Stromal cell of bone marrow (primary cell): ENCODE data around the gene CAPN15.

Experiments used
- DNase-seq: peaks from one replicate; pipeline ENCODE4 v3.0.0-alpha.2; 2012; ENCODE audit warnings: low read depth

CAPN15 gene

GRCh38 chr16:546909-547770, 19.6 kb downstream of the CAPN15 start:
- DNase-seq: no peak

GRCh38 chr16:548586-548985, 21.1 kb downstream of the CAPN15 start:
- no peak for DNase-seq

- DNase-seq: no peak
These were observed 22.2 kb downstream of the CAPN15 start for GRCh38 chr16:549544-550263.

- no peak for DNase-seq
These were observed 23.7 kb downstream of the CAPN15 start for GRCh38 chr16:551210-551609.

- no peak for DNase-seq
These were observed 24.7 kb downstream of the CAPN15 start for GRCh38 chr16:552171-552570.

GRCh38 chr16:553601-554296, 26.2 kb downstream of the CAPN15 start:
- no peak for DNase-seq

- no peak for DNase-seq
These were observed 26.7 kb downstream of the CAPN15 start for GRCh38 chr16:554297-554621.

GRCh38 chr16:554640-555365, 27.3 kb downstream of the CAPN15 start:
- peak; percentile 66 for DNase-seq

GRCh38 chr16:555528-556473, 28.3 kb downstream of the CAPN15 start:
- no peak for DNase-seq

- DNase-seq: no peak
These were observed 29.1 kb downstream of the CAPN15 start for GRCh38 chr16:556474-557173.

GRCh38 chr16:557463-558297, 30.2 kb downstream of the CAPN15 start:
- DNase-seq: no peak

- DNase-seq: no peak
These were observed 30.9 kb downstream of the CAPN15 start for GRCh38 chr16:558298-559020.

GRCh38 chr16:559021-559380, 31.5 kb downstream of the CAPN15 start:
- no peak for DNase-seq

GRCh38 chr16:559411-560203, 32.1 kb downstream of the CAPN15 start:
- DNase-seq: no peak

GRCh38 chr16:560204-560700, 32.7 kb downstream of the CAPN15 start, which contains the start of gene PRR35:
Gene PRR35, plus strand, starts transcription at chr16:560394. Its CDS starts 2,901 bp downstream, at chr16:563295.
- DNase-seq: no peak

GRCh38 chr16:560701-561412, 33.3 kb downstream of the CAPN15 start:
- no peak for DNase-seq

- no peak for DNase-seq
These were observed 33.9 kb downstream of the CAPN15 start for GRCh38 chr16:561413-561794.
